HL-60/S4 (cell line): ENCODE measurements around the gene ADGRA1.
"Not testable (repeated sequence)": the region's sequence is repeated elsewhere in the genome, so short reads cannot be mapped to it uniquely, and the experiment has no call there.

Experiments used
- in situ Hi-C: fragments of 300-500 bp; cut with MboI; formaldehyde crosslinking; loops from 2 replicates; pipeline ENCODE4 v1.14.3; 2022; ENCODE audit warnings: low sequenced_read_pairs

The ADGRA1 gene

GRCh38 chr10:133110133-133110532, 22.4 kb downstream of the ADGRA1 start:
- in situ Hi-C loops, result no loop called here

- in situ Hi-C loops, result no loop called here
Measured at GRCh38 chr10:133110609-133111275, 23.0 kb downstream of the ADGRA1 start.

DNA sequence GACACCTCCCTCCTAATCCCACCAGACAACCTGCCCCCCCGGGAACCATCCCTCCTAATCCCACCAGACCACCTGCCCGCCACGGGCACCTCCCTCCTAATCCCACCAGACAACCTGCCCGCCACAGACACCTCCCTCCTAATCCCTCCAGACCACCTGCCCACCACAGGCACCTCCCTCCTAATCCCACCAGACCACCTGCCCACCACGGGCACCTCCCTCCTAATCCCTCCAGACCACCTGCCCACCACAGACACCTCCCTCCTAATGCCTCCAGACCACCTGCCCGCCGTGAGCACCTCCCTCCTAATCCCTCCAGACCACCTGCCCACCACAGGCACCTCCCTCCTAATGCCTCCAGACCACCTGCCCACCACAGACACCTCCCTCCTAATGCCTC, 23.9 kb downstream of the ADGRA1 start:
- in situ Hi-C loops, result not testable (repeated sequence)

GRCh38 chr10:133113146-133113830, 25.6 kb downstream of the ADGRA1 start:
- in situ Hi-C loops, result no loop called here

DNA sequence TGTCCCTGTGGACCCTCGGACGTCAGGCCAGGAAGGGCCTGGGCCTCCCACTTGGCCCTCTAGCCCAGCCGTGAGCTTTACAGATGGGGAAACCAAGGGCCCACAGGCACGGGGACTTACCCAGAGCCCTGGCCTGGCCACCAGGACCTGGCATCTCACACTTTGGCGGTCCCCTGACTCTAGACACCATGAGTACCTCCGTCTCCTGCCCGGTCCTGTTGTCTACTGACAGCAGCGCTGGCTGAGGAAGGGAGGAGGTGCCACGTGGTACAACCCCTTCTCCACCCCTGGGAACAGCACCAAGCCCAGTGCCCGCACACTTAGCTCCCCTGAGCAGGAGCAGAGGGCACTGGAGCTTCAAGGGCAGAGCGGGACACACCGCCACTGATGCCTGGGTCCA, 26.1 kb downstream of the ADGRA1 start:
- in situ Hi-C loops, result no loop called here

GRCh38 chr10:133114251-133114650, 26.5 kb downstream of the ADGRA1 start:
- in situ Hi-C loops, result no loop called here

DNA sequence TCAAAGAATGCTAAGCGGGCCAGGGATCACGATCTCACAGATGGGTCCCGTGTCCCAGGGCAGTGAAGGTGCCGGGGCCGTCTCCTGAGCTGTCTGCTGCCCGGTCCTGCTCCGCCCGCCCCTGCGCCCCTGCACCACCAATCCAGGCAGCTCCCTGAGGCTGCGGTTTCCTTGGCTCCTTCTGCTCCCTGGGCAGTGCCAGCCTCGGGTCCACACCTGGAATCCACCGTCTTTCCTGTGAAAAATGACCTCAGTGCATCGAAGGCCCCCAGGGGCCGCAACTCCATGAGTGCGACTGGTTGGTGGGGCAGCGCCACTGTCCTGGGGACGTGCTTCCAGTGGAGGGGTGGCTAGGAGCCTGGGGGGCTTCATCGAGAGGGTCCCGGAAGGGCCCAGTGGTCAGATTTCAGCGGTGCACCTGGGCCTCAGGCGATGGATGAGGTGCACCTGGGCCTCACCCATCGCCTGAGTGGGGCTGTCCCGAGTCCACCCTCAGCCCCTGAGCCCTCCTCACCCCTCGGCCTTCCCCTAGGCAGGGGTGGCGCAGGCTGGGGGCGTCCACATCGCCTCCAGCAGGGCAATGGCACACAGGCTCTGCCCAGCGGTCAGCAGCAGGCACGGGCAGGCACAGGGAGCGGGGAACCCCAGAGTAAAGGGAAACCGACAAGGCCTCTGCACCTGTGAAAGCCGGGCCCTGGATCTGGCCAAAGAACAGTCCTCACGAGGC, 27.2 kb downstream of the ADGRA1 start:
- in situ Hi-C loops, result no loop called here

DNA sequence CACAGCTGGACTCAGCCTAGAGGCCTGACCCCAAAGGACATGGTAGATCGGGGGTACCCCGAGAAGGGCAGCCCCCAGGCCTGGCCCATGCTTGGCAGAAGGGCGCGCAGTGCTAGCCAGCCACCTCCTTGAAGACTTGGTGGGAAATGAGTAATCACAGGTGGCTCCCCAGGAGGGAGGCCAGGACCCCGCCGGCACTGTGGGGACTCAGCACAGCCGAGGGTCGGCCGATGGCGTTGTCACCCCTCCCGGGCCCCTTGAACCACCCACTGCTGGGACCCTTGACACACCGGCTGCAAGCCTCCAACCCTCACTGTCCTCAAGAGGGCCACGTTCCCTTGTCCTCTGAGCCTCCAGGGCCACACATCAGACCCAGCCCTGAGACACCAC, 27.7 kb downstream of the ADGRA1 start:
- in situ Hi-C loops, result no loop called here

DNA sequence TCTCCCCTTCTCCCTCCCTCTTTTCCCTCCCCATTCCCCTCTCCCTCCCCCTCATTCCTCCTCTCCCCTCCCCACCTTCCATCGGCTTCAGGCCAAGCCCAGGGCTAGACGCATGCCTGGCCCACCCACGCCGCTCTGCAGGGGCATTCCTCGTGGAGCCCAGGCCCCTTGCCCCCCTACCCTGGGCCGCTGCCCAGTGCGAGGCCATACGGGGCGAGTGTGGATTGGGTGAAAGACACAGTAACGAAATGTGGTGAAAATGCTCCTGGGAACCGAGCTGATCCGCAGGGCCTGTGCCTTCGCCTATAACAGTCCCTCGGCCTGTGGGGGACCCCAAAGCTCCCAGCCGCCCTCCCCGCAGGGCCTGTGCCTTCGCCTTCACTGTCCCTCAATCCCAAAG, 28.3 kb downstream of the ADGRA1 start:
- in situ Hi-C loops, result no loop called here

DNA sequence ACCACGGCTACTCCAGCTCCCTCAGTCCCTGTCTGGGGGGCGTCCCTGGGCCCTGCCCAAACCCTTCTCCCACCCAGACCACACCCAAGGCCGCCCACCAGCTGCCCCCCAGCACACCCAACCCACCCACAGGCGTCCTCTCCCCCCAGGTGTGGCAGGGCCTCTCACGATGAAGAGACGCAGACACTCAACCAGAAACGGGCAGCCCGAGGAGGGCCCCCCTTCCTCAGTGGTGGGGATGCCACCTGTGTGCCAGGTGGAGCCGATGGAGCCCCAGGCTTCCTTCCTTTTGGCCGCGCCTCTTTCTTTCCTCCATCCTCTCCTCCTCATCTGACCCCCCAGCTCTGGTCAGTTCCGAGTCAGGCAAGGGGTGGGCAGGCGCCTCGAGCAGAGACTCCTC, 28.7 kb downstream of the ADGRA1 start:
- in situ Hi-C loops, result no loop called here

GRCh38 chr10:133117036-133117687, 29.4 kb downstream of the ADGRA1 start:
- in situ Hi-C loops, result no loop called here

- in situ Hi-C loops, result no loop called here
Measured at GRCh38 chr10:133117688-133118071, 30.0 kb downstream of the ADGRA1 start.

GRCh38 chr10:133121479-133121878, 33.8 kb downstream of the ADGRA1 start:
- in situ Hi-C loops, result no loop called here

DNA sequence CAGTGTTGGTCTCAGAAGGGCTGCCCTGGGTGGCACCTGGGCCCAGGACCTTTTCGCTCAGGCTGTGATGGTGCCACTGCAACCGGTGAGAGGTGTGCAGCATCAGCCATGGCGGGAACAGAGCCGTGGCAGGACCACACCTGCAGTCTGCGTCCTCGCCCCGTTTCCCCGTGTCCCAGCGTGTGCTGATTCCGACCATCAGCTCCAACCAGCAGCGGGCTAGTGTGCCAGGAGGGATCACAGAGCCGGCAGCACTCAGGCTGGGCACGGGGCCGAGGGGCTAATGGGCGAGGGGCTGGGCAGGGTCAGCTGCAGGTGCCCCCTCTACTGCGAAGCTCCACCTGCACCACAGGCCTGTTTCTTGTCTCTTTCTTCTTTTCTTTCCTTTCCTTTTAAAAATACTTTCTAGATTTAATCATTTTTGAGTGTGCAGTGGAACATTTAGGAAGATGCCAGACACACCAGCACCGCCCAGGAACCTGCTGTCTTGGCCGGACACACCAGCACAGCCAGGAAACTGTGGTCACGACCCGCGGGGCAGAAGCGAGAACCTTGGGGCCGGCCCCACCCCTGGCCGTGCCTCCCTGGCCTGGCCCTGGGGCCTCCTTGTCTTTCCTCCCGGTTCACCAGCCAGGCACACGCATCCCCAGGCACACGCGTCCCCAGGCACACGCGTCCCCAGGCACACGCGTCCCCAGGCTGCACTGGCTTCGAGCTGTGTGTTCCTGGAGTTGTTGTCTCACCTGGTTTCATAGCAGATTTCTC, 34.6 kb downstream of the ADGRA1 start:
- in situ Hi-C loops, result no loop called here

- in situ Hi-C loops, result no loop called here
Measured at GRCh38 chr10:133123050-133123745, 35.5 kb downstream of the ADGRA1 start.

GRCh38 chr10:133123746-133124356, 36.1 kb downstream of the ADGRA1 start:
- in situ Hi-C loops, result no loop called here

DNA sequence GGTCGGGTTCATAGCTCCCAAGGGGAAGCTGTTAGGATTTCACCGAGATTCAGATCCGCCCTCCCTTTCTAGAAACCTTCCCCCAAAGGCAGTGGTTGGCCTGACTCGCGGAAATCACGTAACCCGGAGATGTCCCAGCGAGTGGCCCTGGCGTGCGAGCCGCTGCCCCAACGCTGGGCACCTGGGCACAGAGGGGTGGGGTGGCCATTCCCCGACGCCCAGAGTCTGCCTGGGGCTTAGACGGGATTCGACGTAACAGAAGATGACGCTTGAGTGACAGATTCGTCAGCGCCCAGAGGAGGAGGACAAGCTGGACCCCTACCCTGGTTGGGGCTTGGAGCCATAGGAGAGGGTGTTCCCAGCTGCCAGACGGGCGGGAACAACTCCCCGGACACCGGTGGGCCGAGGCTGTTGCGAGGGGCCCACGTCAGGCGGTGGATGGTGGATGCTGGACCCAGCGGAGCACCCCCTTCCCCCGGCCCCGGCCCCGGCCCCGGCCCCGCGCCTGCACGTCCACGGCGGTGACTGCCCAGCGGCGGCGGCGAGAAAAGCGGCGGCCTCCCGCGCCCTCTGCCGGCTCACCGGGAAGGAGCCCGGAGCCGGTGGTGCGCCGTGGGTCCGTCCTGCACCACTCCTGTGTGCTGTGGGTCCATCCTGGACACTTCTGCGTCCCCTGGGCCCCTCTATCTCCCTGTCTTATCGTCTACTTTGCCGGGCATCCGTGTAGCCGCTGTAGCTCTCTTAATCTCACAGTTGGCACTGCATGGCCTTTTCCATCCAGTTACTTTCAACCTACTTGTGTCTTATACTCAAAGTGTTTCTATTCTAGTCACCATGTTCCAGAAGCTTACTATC, 36.9 kb downstream of the ADGRA1 start:
- in situ Hi-C loops, result no loop called here

GRCh38 chr10:133125901-133126300, 38.2 kb downstream of the ADGRA1 start:
- in situ Hi-C loops, result no loop called here
